HepG2 (cell line): ENCODE results near the gene AIF1. TPM values are rescaled to one million over a fixed set of nuclear protein-coding genes. Genes with fewer than 3 reads are reported as not detected.

Experiments used
- CTCF ChIP-seq: sonication (generic); formaldehyde crosslinking; IDR thresholded peaks from 2 replicates; pipeline ENCODE4 v1.5.0; 2020; ENCODE audit warnings: mild to moderate bottlenecking, missing genetic modification reagents, moderate library complexity
- GATAD1 ChIP-seq: IDR thresholded peaks from 2 replicates; pipeline ENCODE4 v1.6.1; 2016; ENCODE audit warnings: missing genetic modification reagents, missing compliant biosample characterization
- HES4 ChIP-seq: sonication (generic); formaldehyde crosslinking; IDR thresholded peaks from 2 replicates; pipeline ENCODE4 v1.9.0; 2021; ENCODE audit warnings: mild to moderate bottlenecking, missing genetic modification reagents, borderline replicate concordance
- KLF6 ChIP-seq: IDR thresholded peaks from 2 replicates; pipeline ENCODE4 v1.8.0; 2016; ENCODE audit warnings: missing biosample characterization, missing genetic modification reagents
- MLX ChIP-seq: IDR thresholded peaks from 2 replicates; pipeline ENCODE4 v1.6.1; 2016
- NR2F1 ChIP-seq, 2 experiments: fragments of 450-650 bp in 1 of 2; formaldehyde crosslinking in 1 of 2; IDR thresholded peaks; 2 replicates each; pipeline versions ENCODE4 v1.5.0 to v1.6.1; 2016 to 2020; ENCODE audit warnings: mild to moderate bottlenecking in 1 of 2, missing compliant biosample characterization in 1 of 2, missing genetic modification reagents in 1 of 2, moderate library complexity in 1 of 2
- SMARCE1 ChIP-seq: fragments of 450-650 bp; IDR thresholded peaks from 2 replicates; pipeline ENCODE4 v1.6.1; 2017; ENCODE audit warnings: borderline replicate concordance
- TEAD2 ChIP-seq: sonication (generic); formaldehyde crosslinking; IDR thresholded peaks from 2 replicates; pipeline ENCODE4 v1.9.0; 2021; ENCODE audit warnings: missing genetic modification reagents
- ZNF564 ChIP-seq: sonication (generic); formaldehyde crosslinking; IDR thresholded peaks from 2 replicates; pipeline ENCODE4 v1.8.1; 2023; ENCODE audit warnings: mild to moderate bottlenecking, missing genetic modification reagents
- ZNF737 ChIP-seq: sonication (generic); formaldehyde crosslinking; IDR thresholded peaks from 2 replicates; pipeline ENCODE4 v1.5.0; 2020; ENCODE audit warnings: missing genetic modification reagents, mild to moderate bottlenecking, borderline replicate concordance
- ZNF83 ChIP-seq: sonication (generic); formaldehyde crosslinking; IDR thresholded peaks from 2 replicates; pipeline ENCODE4 v1.4.0; 2020; ENCODE audit warnings: missing genetic modification reagents, mild to moderate bottlenecking, borderline replicate concordance
- polyA plus RNA-seq, 8 experiments: library from polyadenylated mRNA; depleted of rRNA in 3 of 8; stranded (reverse) in 7 of 8; unstranded in 1 of 8; fragments of >200 nt; fragmentation: Illumina TruSeq in 4 of 8; extraction: Trizol in 4 of 8; gene quantifications; 2 replicates each; pipeline versions ENCODE4 v1.2.1 to v1.2.3, GENCODE V29; 2011 to 2016; ENCODE audit warnings: low read depth in 4 of 8, missing spikeins in 1 of 8, mixed read lengths in 1 of 8; ENCODE audit not compliant: insufficient read depth in 1 of 8
- total RNA-seq, 5 experiments: library from RNA; depleted of rRNA; stranded (reverse); fragments of >200 nt; fragmentation: Illumina TruSeq; extraction: Trizol; gene quantifications; 2 replicates each; pipeline ENCODE4 v1.2.3, GENCODE V29; 2016; ENCODE audit warnings: low read depth in 1 of 5
- TF ChIP-seq, protein P1 (sequence below): sonication (generic); formaldehyde crosslinking; conservative IDR thresholded peaks from 2 replicates; pipeline ENCODE4 v1.4.0; 2020; ENCODE audit warnings: mild to moderate bottlenecking, missing genetic modification reagents, moderate library complexity
- TF ChIP-seq, protein P2 (sequence below): sonication (generic); formaldehyde crosslinking; IDR thresholded peaks from 2 replicates; pipeline ENCODE4 v1.4.0; 2020; ENCODE audit warnings: mild to moderate bottlenecking, missing genetic modification reagents
- TF ChIP-seq, protein P3 (sequence below): sonication (generic); formaldehyde crosslinking; IDR thresholded peaks from 2 replicates; pipeline ENCODE4 v1.4.0; 2020; ENCODE audit warnings: mild to moderate bottlenecking, missing genetic modification reagents

The AIF1 gene
- total and polyA plus RNA-seq, 2 of the 13 experiments (the other 11 are each of a cell fraction or from before 2014, with no cell fraction given) = 1.5 TPM; not detected in 1

DNA sequence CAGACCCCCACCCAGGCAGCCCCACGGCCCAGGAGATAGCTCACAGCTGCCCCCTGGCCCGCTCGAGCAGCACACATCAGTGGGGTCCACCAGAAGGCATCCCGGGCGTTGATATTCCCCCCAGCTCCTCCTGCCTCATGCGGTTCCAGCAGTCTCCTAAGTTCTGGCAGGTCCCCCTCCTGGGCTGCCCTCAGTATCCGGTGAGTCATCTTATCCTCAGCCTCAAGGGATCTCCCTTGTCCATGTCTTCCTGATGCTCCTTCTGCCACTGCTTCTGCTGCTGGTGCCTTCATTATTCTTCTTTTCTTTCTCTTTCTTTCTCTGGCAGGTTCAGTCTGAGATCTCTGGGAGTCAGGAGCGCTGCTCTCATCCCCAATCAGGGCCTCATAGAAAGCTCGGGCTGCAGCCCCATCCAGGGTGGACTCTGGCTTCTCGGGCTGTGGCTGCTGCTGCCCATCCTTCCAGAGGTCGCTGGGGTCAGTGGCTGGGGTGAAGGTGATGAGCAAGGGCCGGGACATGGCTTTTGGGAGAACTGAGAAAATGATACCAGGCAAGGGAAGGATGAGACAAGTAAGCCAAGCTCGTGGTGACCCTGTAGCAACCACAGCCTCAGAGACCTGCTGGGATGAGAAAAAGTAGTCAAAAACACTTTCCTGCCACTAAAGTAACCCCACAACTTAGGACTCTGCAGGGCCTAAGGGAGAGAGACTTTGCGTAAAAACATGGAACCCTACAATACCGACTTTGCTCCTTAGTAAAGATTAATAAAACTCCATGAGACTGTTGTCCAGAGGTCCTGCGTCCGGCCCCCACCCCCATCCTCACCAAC, 49.1 kb downstream of the AIF1 start (continued):
- TF ChIP-seq, protein P1, sequence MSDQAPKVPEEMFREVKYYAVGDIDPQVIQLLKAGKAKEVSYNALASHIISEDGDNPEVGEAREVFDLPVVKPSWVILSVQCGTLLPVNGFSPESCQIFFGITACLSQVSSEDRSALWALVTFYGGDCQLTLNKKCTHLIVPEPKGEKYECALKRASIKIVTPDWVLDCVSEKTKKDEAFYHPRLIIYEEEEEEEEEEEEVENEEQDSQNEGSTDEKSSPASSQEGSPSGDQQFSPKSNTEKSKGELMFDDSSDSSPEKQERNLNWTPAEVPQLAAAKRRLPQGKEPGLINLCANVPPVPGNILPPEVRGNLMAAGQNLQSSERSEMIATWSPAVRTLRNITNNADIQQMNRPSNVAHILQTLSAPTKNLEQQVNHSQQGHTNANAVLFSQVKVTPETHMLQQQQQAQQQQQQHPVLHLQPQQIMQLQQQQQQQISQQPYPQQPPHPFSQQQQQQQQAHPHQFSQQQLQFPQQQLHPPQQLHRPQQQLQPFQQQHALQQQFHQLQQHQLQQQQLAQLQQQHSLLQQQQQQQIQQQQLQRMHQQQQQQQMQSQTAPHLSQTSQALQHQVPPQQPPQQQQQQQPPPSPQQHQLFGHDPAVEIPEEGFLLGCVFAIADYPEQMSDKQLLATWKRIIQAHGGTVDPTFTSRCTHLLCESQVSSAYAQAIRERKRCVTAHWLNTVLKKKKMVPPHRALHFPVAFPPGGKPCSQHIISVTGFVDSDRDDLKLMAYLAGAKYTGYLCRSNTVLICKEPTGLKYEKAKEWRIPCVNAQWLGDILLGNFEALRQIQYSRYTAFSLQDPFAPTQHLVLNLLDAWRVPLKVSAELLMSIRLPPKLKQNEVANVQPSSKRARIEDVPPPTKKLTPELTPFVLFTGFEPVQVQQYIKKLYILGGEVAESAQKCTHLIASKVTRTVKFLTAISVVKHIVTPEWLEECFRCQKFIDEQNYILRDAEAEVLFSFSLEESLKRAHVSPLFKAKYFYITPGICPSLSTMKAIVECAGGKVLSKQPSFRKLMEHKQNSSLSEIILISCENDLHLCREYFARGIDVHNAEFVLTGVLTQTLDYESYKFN (CRISPR knock-in tag) = peak; percentile 42; the same call in 1 of the 2 replicates
- peak; percentile 46 for TF ChIP-seq CTCF (CRISPR knock-in tag)
- TF ChIP-seq ZNF737 (CRISPR knock-in tag) = 0 out of 2 replicates have a peak, but pooled peaks have one; percentile 68
- 0 out of 2 replicates have a peak, but pooled peaks have one; percentile 0 for TF ChIP-seq MLX (CRISPR knock-in tag)
- TF ChIP-seq, protein P2, sequence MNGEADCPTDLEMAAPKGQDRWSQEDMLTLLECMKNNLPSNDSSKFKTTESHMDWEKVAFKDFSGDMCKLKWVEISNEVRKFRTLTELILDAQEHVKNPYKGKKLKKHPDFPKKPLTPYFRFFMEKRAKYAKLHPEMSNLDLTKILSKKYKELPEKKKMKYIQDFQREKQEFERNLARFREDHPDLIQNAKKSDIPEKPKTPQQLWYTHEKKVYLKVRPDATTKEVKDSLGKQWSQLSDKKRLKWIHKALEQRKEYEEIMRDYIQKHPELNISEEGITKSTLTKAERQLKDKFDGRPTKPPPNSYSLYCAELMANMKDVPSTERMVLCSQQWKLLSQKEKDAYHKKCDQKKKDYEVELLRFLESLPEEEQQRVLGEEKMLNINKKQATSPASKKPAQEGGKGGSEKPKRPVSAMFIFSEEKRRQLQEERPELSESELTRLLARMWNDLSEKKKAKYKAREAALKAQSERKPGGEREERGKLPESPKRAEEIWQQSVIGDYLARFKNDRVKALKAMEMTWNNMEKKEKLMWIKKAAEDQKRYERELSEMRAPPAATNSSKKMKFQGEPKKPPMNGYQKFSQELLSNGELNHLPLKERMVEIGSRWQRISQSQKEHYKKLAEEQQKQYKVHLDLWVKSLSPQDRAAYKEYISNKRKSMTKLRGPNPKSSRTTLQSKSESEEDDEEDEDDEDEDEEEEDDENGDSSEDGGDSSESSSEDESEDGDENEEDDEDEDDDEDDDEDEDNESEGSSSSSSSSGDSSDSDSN (CRISPR knock-in tag) = peak; percentile 62
- TF ChIP-seq, protein P3, sequence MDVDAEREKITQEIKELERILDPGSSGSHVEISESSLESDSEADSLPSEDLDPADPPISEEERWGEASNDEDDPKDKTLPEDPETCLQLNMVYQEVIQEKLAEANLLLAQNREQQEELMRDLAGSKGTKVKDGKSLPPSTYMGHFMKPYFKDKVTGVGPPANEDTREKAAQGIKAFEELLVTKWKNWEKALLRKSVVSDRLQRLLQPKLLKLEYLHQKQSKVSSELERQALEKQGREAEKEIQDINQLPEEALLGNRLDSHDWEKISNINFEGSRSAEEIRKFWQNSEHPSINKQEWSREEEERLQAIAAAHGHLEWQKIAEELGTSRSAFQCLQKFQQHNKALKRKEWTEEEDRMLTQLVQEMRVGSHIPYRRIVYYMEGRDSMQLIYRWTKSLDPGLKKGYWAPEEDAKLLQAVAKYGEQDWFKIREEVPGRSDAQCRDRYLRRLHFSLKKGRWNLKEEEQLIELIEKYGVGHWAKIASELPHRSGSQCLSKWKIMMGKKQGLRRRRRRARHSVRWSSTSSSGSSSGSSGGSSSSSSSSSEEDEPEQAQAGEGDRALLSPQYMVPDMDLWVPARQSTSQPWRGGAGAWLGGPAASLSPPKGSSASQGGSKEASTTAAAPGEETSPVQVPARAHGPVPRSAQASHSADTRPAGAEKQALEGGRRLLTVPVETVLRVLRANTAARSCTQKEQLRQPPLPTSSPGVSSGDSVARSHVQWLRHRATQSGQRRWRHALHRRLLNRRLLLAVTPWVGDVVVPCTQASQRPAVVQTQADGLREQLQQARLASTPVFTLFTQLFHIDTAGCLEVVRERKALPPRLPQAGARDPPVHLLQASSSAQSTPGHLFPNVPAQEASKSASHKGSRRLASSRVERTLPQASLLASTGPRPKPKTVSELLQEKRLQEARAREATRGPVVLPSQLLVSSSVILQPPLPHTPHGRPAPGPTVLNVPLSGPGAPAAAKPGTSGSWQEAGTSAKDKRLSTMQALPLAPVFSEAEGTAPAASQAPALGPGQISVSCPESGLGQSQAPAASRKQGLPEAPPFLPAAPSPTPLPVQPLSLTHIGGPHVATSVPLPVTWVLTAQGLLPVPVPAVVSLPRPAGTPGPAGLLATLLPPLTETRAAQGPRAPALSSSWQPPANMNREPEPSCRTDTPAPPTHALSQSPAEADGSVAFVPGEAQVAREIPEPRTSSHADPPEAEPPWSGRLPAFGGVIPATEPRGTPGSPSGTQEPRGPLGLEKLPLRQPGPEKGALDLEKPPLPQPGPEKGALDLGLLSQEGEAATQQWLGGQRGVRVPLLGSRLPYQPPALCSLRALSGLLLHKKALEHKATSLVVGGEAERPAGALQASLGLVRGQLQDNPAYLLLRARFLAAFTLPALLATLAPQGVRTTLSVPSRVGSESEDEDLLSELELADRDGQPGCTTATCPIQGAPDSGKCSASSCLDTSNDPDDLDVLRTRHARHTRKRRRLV (CRISPR knock-in tag) = no peak
- TF ChIP-seq KLF6 (CRISPR knock-in tag) = no peak
- TF ChIP-seq NR2F1 (CRISPR knock-in tag; IDR thresholded peaks at IDR 0.05) = peak; percentile 44 to 87; a peak in 3 of 4 replicates
- no peak for TF ChIP-seq HES4
- no peak for TF ChIP-seq GATAD1 (CRISPR knock-in tag)
- TF ChIP-seq ZNF83 (CRISPR knock-in tag) = peak; percentile 39; the same call in 1 of the 2 replicates
- 0 out of 2 replicates have a peak, but pooled peaks have one; percentile 42 for TF ChIP-seq TEAD2
- TF ChIP-seq ZNF564 = no peak
- no peak for TF ChIP-seq SMARCE1
